HG02571 (cell line): ENCODE measurements around the gene GSAP.
A peak's percentile ranks its signal among the peaks of the same experiment; 100 is the strongest.
"Not testable (repeated sequence)": the region's sequence is repeated elsewhere in the genome, so short reads cannot be mapped to it uniquely, and the experiment has no call there.

Experiments used
- ATAC-seq: cut with Tn5 transposase; IDR thresholded peaks from one replicate; pipeline ENCODE4 v1.9.1; 2021; ENCODE audit warnings: mild to moderate bottlenecking, moderate library complexity; ENCODE audit not compliant: unreplicated experiment

Gene GSAP

GRCh38 chr7:77306231-77307067, 109.7 kb downstream of the GSAP start:
- no peak for ATAC-seq

DNA sequence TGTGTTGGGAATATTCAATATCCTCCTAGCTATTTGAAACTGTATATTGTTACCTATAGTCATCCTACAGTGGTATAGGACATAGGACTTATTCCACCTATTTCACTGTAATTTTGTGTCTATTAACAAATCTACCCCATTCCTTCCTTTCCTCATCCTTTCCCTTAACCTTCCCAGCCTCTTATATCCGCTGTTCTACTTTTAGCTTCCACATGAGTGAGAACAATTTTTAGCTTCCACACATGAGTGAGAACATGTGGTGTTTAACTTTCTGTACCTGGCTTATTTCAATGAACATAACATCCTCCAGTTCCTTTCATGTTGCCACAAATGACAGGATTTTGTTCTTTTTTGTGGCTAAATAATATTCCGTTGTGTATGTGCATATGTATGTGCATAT, 120.6 kb downstream of the GSAP start:
- ATAC-seq, result no peak

- no peak for ATAC-seq
These were observed 123.1 kb downstream of the GSAP start for GRCh38 chr7:77293046-77293445.

DNA sequence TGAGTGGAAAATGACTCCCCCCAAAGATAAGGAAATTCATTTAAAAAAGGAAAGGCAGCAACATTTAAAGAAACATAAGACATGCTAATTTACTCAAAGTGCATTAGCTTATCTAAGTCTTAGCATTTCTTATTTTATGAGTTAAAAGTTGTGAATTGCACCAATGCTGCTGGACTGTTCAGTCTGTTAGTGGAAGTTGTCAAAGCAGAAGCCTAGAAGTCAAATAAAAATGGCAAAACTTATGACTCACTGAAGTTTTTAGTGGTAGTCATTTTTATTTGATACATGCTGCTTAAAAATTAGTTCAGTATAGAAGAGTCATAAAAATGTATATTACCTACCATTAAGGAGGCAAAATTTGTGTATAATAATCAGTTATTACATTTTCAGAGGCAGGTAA, 125.7 kb downstream of the GSAP start:
- no peak for ATAC-seq

- ATAC-seq, result no peak
These were observed 126.8 kb downstream of the GSAP start for GRCh38 chr7:77289387-77289786.

- ATAC-seq, result no peak
These were observed 127.4 kb downstream of the GSAP start for GRCh38 chr7:77288676-77289320.

GRCh38 chr7:77284616-77285015, 131.5 kb downstream of the GSAP start:
- ATAC-seq, result no peak

- no peak for ATAC-seq
These were observed 132.1 kb downstream of the GSAP start for GRCh38 chr7:77284005-77284404.

DNA sequence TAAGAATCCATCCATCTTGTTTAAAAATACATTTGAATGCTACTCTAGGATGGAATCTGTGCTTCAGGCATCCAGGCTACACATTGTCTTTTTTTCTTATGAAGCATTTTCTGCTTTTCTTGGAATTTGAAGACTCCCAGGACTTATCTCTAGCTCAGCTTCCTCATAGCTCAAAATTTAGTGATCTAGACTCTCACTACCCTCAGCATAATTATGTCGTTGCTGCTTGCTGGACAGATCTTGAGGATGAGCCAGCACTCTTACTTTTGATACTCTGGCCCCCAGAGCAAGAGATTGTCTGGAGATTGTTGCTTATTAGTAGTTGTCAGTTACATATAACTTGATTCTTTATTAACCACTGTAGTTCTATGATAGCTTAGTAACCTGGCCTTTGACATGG, 133.3 kb downstream of the GSAP start:
- no peak for ATAC-seq

GRCh38 chr7:77281780-77282478, 134.2 kb downstream of the GSAP start:
- no peak for ATAC-seq

GRCh38 chr7:77276120-77276519, 140.0 kb downstream of the GSAP start:
- ATAC-seq, result no peak

GRCh38 chr7:77275663-77276062, 140.5 kb downstream of the GSAP start:
- not testable (repeated sequence) for ATAC-seq

DNA sequence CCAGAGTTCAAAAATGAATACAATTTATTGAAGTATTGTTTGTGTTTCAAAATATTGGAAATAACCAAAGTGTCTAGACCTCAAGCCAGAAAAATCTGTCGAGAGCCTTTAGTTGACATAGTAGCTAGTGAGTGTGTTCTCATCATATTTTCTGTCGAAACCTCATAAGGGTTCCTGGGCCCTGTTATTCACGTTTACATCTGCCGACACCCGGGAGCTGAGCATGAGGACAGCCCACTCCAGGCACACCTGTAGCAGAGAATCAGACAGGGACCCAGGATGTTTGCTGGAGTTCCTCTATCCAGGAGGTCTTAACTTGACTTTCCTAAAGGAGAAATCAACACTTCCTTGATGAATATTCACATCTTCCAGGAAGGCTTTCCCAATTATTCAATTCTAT, 144.4 kb downstream of the GSAP start:
- ATAC-seq, result no peak

- ATAC-seq, result no peak
These were observed 146.1 kb downstream of the GSAP start for GRCh38 chr7:77270094-77270480.

DNA sequence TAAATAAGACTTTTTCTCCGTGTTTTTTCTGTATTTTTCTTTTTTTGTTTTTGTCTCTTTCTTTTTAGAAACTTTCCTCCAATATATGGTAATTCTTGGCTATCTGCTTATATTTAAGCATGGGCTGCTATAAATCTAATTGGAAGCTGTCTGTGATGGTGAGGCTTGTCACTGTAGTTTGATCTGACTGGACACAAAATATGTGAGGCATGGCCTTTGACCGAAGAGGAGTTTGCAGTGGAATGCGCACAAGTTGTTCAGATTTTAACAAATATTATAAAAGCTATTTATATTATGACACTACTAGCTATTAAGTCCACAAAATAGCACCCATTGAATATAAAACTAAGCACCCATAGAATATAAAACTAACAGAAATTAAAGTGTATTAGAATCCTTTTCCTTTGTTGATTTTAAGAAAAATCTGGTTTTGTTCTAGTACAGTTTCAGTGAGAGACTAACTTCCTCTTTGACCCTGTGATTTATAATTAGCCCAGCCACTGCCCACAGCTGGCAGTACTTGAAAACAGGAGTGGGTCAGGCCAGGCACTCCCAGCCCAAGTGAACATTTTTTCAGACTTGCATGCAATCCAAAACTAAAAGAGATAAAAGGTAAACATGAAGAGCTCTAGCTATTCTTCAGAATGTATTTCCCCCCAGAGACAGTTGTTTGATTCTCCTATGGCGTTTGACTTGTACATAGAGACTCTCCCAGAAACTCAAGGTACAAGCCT, 146.6 kb downstream of the GSAP start:
- peak; percentile 81 for ATAC-seq

DNA sequence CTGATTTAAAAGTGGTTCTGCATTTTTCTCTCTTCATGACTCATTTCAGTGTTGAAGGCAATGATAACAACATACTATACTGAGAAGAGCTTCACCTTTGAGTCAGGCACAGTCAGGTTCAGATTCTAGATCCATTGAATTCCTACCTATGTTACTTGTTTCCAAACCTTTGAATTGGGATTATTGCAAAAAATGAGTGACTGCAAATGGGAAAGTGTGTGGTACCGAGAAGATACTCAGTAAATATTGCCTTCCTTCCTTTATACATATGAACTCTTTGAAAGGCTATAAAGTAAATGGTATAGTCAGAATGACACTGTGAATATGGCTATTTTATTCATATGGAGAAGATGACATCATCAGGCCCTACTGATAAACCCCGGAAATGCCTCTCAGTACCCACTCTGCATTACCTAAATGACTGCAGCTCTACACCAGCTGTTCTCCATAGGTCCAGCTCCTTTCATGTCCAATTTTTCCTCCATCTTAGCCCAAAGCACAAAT, 149.8 kb downstream of the GSAP start:
- ATAC-seq, result peak; percentile 85

GRCh38 chr7:77265666-77266065, 150.5 kb downstream of the GSAP start:
- ATAC-seq, result no peak

GRCh38 chr7:77262316-77262715, 153.8 kb downstream of the GSAP start:
- no peak for ATAC-seq
